Upper lobe of left lung (tissue), 6 donors: ENCODE measurements around the gene WDR49. TPM values are rescaled to one million over a fixed set of nuclear protein-coding genes. Genes with fewer than 3 reads are reported as not detected.
"Not testable (repeated sequence)": the region's sequence is repeated elsewhere in the genome, so short reads cannot be mapped to it uniquely, and the experiment has no call there.

Experiments
- ATAC-seq, 2 donors: fragments of 200-7000 bp; cut with Tn5 transposase; one replicate each; pipeline ENCODE4 v1.9.1; 2022; ENCODE audit warnings: mild to moderate bottlenecking in 2 of 2, moderate library complexity in 2 of 2; ENCODE audit not compliant: low FRiP score in 2 of 2
- DNase-seq, 2 donors: peaks; one replicate each; pipeline ENCODE4 v3.0.0-alpha.2; 2019 to 2020
- H3K27ac ChIP-seq, 4 donors: fragments of 200-600 bp; sonication (generic); one replicate each; pipeline ENCODE4 v1.5.1; 2016 to 2019
- H3K27me3 ChIP-seq, 4 donors: fragments of 200-600 bp; sonication (generic); one replicate each; pipeline ENCODE4 v1.5.1; 2017 to 2019
- H3K36me3 ChIP-seq, 4 donors: fragments of 200-600 bp; sonication (generic); one replicate each; pipeline ENCODE4 v1.5.1; 2016 to 2019
- H3K4me1 ChIP-seq, 4 donors: fragments of 200-600 bp; sonication (generic); one replicate each; pipeline ENCODE4 v1.5.1; 2018 to 2019
- H3K4me3 ChIP-seq, 4 donors: fragments of 200-600 bp; sonication (generic); one replicate each; pipeline ENCODE4 v1.5.1; 2017 to 2019; ENCODE audit warnings: mild to moderate bottlenecking in 2 of 4, moderate library complexity in 1 of 4
- H3K9me3 ChIP-seq, 4 donors: fragments of 200-600 bp; sonication (generic); one replicate each; pipeline ENCODE4 v1.5.1; 2018 to 2019
- CTCF ChIP-seq, 6 experiments: fragments of 450-650 bp in 4 of 6; fragments of 200-600 bp in 2 of 6; sonication (generic) in 2 of 6; IDR thresholded peaks; one replicate each; pipeline ENCODE4 v1.5.1; 2016 to 2019; ENCODE audit warnings: antibody characterized with exemption in 6 of 6
- EP300 ChIP-seq, 4 donors: sonication (generic); formaldehyde crosslinking; IDR thresholded peaks; one replicate each; pipeline ENCODE4 v1.5.1; 2017; ENCODE audit warnings: antibody characterized with exemption in 4 of 4, control low read depth in 2 of 4
- POLR2A ChIP-seq, 4 donors: fragments of 450-650 bp; IDR thresholded peaks; one replicate each; pipeline ENCODE4 v1.5.1; 2016 to 2017; ENCODE audit warnings: antibody characterized with exemption in 4 of 4, mild to moderate bottlenecking in 2 of 4
- POLR2AphosphoS5 ChIP-seq, 2 donors: sonication (generic); formaldehyde crosslinking; IDR thresholded peaks; one replicate each; pipeline ENCODE4 v1.5.1; 2017; ENCODE audit warnings: antibody characterized with exemption in 2 of 2
- WGBS, 2 donors: methylation state at CpG; one replicate each; pipeline ENCODE4 v1.1.5; 2017 to 2018; 5-methylcytosine and 5-hydroxymethylcytosine counted together
- total RNA-seq, 6 donors: library from RNA; depleted of rRNA in 4 of 6; stranded (reverse); fragments of >200 nt in 4 of 6; gene quantifications; one replicate each; pipeline versions ENCODE4 v1.1.0 to v1.2.1, GENCODE V29; 2016 to 2021
- donor health status: DM: no; HTN: no; CAD: no; lungs with moderate emphysema.
- donor health status: DM: no; HTN: yes; CAD: no; lungs with severe emphysema.

The WDR49 gene
- total RNA-seq, 6 donors from 2014 or later: 2.6 to 37.3 (median 11.8) TPM

- no peak overlapping the region for H3K27ac ChIP-seq
- no peaks in the 10 kb centered on the region for H3K4me1 ChIP-seq
- DNase-seq (no peak), ATAC-seq (no peak)
- peaks cover 0 to 6% (median 2%) of the 10 kb centered on the region in 4 donors for H3K9me3 ChIP-seq
- no peaks in the 10 kb centered on the region for H3K36me3 ChIP-seq
- no peak overlapping the region for H3K4me3 ChIP-seq
- WGBS, 2 donors: 68 to 76% methylated on average over 1 of the region's 1 CpG
- no peaks in the 10 kb centered on the region for H3K27me3 ChIP-seq
- TF ChIP-seq EP300 (IDR thresholded peaks at IDR 0.05) (no peak), POLR2A (IDR thresholded peaks at IDR 0.05) (no peak), CTCF (IDR thresholded peaks at IDR 0.05) (no peak), POLR2AphosphoS5 (IDR thresholded peaks at IDR 0.05) (no peak)
These were observed 9.1 kb downstream of the WDR49 start for GRCh38 chr3:167644611-167645010.

GRCh38 chr3:167631471-167631870, 22.3 kb downstream of the WDR49 start:
- TF ChIP-seq POLR2A (IDR thresholded peaks at IDR 0.05) (no peak), EP300 (IDR thresholded peaks at IDR 0.05) (no peak), CTCF (IDR thresholded peaks at IDR 0.05) (no peak), POLR2AphosphoS5 (IDR thresholded peaks at IDR 0.05) (no peak)
- no peak overlapping the region for H3K4me3 ChIP-seq

GRCh38 chr3:167626490-167626889, 27.3 kb downstream of the WDR49 start:
- H3K36me3 ChIP-seq: no peaks in the 10 kb centered on the region
- no peak for TF ChIP-seq POLR2A (IDR thresholded peaks at IDR 0.05)
- H3K9me3 ChIP-seq: no peaks in the 10 kb centered on the region
- H3K27me3 ChIP-seq: no peaks in the 10 kb centered on the region
- DNase-seq: no peak
- H3K4me1 ChIP-seq: no peaks in the 10 kb centered on the region
- H3K27ac ChIP-seq: no peak overlapping the region
- no peak for ATAC-seq
- H3K4me3 ChIP-seq: no peak overlapping the region

More at GRCh38 chr3:167631471-167631870, 22.3 kb downstream of the WDR49 start:
- Histone ChIP-seq H3K4me1 (no peaks in the 10 kb centered on the region), H3K27ac (no peak overlapping the region), H3K9me3 (no peaks in the 10 kb centered on the region), H3K36me3 (no peaks in the 10 kb centered on the region), H3K27me3 (no peaks in the 10 kb centered on the region)
- ATAC-seq: no peak
- WGBS, 2 donors: 56 to 57% methylated on average over 5 of the region's 5 CpGs
- no peak for DNase-seq

- ATAC-seq (no peak), DNase-seq (no peak)
- Histone ChIP-seq H3K27me3 (no peaks in the 10 kb centered on the region), H3K4me1 (no peaks in the 10 kb centered on the region), H3K36me3 (no peaks in the 10 kb centered on the region), H3K4me3 (no peak overlapping the region), H3K9me3 (no peaks in the 10 kb centered on the region), H3K27ac (no peak overlapping the region)
- no peak for TF ChIP-seq POLR2AphosphoS5 (IDR thresholded peaks at IDR 0.05)
- no peak for TF ChIP-seq POLR2A (IDR thresholded peaks at IDR 0.05)
- no peak for TF ChIP-seq CTCF (IDR thresholded peaks at IDR 0.05)
- no peak for TF ChIP-seq EP300 (IDR thresholded peaks at IDR 0.05)
- WGBS, 2 donors: 77 to 83% methylated on average over 3 of the region's 3 CpGs
These were observed 38.7 kb downstream of the WDR49 start for GRCh38 chr3:167615030-167615429.

- not testable (repeated sequence) for H3K36me3 ChIP-seq, H3K27ac ChIP-seq, H3K4me1 ChIP-seq, ATAC-seq, H3K9me3 ChIP-seq, H3K27me3 ChIP-seq, DNase-seq, H3K4me3 ChIP-seq
- WGBS, 2 donors: 68 to 78% methylated on average over 5 of the region's 5 CpGs
These were observed 39.5 kb downstream of the WDR49 start for GRCh38 chr3:167614196-167614595.

- H3K36me3 ChIP-seq: no peaks in the 10 kb centered on the region
- no peak for ATAC-seq
These were observed 42.0 kb downstream of the WDR49 start for GRCh38 chr3:167611718-167612117.

More at GRCh38 chr3:167611718-167612117, 42.0 kb downstream of the WDR49 start:
- no peak for DNase-seq
- Histone ChIP-seq H3K4me1 (no peaks in the 10 kb centered on the region), H3K27me3 (no peaks in the 10 kb centered on the region), H3K9me3 (no peaks in the 10 kb centered on the region), H3K4me3 (no peak overlapping the region), H3K27ac (no peak overlapping the region)
- TF ChIP-seq POLR2A (IDR thresholded peaks at IDR 0.05) (no peak), CTCF (IDR thresholded peaks at IDR 0.05) (no peak), EP300 (IDR thresholded peaks at IDR 0.05) (no peak), POLR2AphosphoS5 (IDR thresholded peaks at IDR 0.05) (no peak)
- 57% methylated on average over 2 of the region's 2 CpGs for WGBS, 2 donors
